IMR-90 (cell line): ENCODE results near the gene ECPAS. TPM values are rescaled to one million over a fixed set of nuclear protein-coding genes. Genes with fewer than 3 reads are reported as not detected.

Experiments used
- ATAC-seq: fragments of 200-7000 bp; cut with Tn5 transposase; 2 replicates; pipeline ENCODE4 v1.9.1; 2020; ENCODE audit warnings: low read depth, mild to moderate bottlenecking, moderate library complexity
- BruUV-seq: library from RNA; stranded (reverse); fragments of 400-500 nt; replicated peaks from 2 replicates; lab custom pipeline; 2021; lab: Mats Ljungman, UMichigan
- CTCF ChIA-PET: fragments of 300-600 bp; formaldehyde crosslinking; extraction: SDS; loops from one replicate; lab custom pipeline; 2021; ENCODE audit warnings: antibody characterized with exemption; lab: Yijun Ruan, JAX
- POLR2A ChIA-PET: fragments of 300-600 bp; sonication (Branson Sonifier 250); formaldehyde crosslinking; loops from one replicate; lab custom pipeline; 2022; ENCODE audit warnings: antibody characterized with exemption; ENCODE audit not compliant: unreplicated experiment; lab: Charles Lee
- DNase-seq: peaks from one replicate; pipeline ENCODE4 v3.0.0; 2013
- H2AFZ ChIP-seq: replicated peaks from 2 replicates; pipeline ENCODE3; 2013; ENCODE audit warnings: low read length, mild to moderate bottlenecking; ENCODE audit not compliant: poor library complexity
- H2AK5ac ChIP-seq: 2 replicates; pipeline ENCODE4 v1.6.1; 2013; ENCODE audit warnings: low read depth, low read length, inconsistent platforms
- H2AK9ac ChIP-seq: replicated peaks from 2 replicates; pipeline ENCODE3; 2013; ENCODE audit warnings: mild to moderate bottlenecking, low read depth, low read length, moderate library complexity; ENCODE audit not compliant: poor library complexity
- H2BK120ac ChIP-seq: 2 replicates; pipeline ENCODE4 v1.6.1; 2013; ENCODE audit warnings: low read depth, low read length, inconsistent platforms
- H2BK15ac ChIP-seq: 3 replicates; pipeline ENCODE4 v1.6.1; 2013; ENCODE audit warnings: low read depth, low read length, inconsistent platforms
- H2BK20ac ChIP-seq: 2 replicates; pipeline ENCODE4 v1.6.1; 2013; ENCODE audit warnings: low read depth, mild to moderate bottlenecking, inconsistent platforms, low read length, moderate library complexity
- H2BK5ac ChIP-seq: 2 replicates; pipeline ENCODE4 v1.6.1; 2013; ENCODE audit warnings: mild to moderate bottlenecking, low read depth, low read length, inconsistent platforms; ENCODE audit not compliant: poor library complexity, severe bottlenecking
- H3K14ac ChIP-seq: replicated peaks from 2 replicates; pipeline ENCODE4 v1.6.1; 2013; ENCODE audit warnings: low read depth, low read length, inconsistent platforms
- H3K18ac ChIP-seq: 2 replicates; pipeline ENCODE4 v1.6.1; 2013; ENCODE audit warnings: low read depth, low read length, control low read depth
- H3K23ac ChIP-seq: 2 replicates; pipeline ENCODE4 v1.6.1; 2013; ENCODE audit warnings: low read depth, low read length, inconsistent platforms
- H3K27ac ChIP-seq: 2 replicates; pipeline ENCODE4 v1.5.1; 2013; ENCODE audit warnings: mild to moderate bottlenecking, control low read depth, low read length; ENCODE audit not compliant: insufficient read depth
- H3K27me3 ChIP-seq: 2 replicates; pipeline ENCODE4 v1.6.1; 2013; ENCODE audit warnings: low read length; ENCODE audit not compliant: control insufficient read depth, insufficient read depth
- H3K36me3 ChIP-seq: 2 replicates; pipeline ENCODE4 v1.6.1; 2013; ENCODE audit warnings: low read length, mixed read lengths; ENCODE audit not compliant: control insufficient read depth, insufficient read depth
- H3K4ac ChIP-seq: 2 replicates; pipeline ENCODE4 v1.6.1; 2013; ENCODE audit warnings: low read depth, low read length, inconsistent platforms
- H3K4me1 ChIP-seq: 2 replicates; pipeline ENCODE4 v1.6.1; 2013; ENCODE audit warnings: low read length, mixed read lengths; ENCODE audit not compliant: control insufficient read depth, insufficient read depth
- H3K4me2 ChIP-seq: 2 replicates; pipeline ENCODE4 v1.6.1; 2013; ENCODE audit warnings: low read depth, mild to moderate bottlenecking, control low read depth, low read length, moderate library complexity
- H3K4me3 ChIP-seq: 2 replicates; pipeline ENCODE4 v1.5.1; 2013; ENCODE audit warnings: low read depth, mild to moderate bottlenecking, control low read depth, low read length, moderate library complexity; ENCODE audit not compliant: insufficient read depth
- H3K56ac ChIP-seq: 2 replicates; pipeline ENCODE4 v1.6.1; 2013; ENCODE audit warnings: low read length, inconsistent platforms; ENCODE audit not compliant: insufficient read depth; ENCODE audit errors: extremely low read depth
- H3K79me1 ChIP-seq, 2 experiments: 2 replicates each; pipeline ENCODE4 v1.6.1; 2013; ENCODE audit warnings: low read length in 2 of 2, inconsistent platforms in 1 of 2, low read depth in 1 of 2
- H3K9ac ChIP-seq: 2 replicates; pipeline ENCODE4 v1.6.1; 2013; ENCODE audit warnings: low read depth, low read length, control low read depth
- H3K9me1 ChIP-seq: 2 replicates; pipeline ENCODE4 v1.6.1; 2013; ENCODE audit warnings: low read length, inconsistent platforms; ENCODE audit not compliant: insufficient read depth
- H3K9me3 ChIP-seq: 2 replicates; pipeline ENCODE4 v1.6.1; 2013; ENCODE audit warnings: low read length; ENCODE audit not compliant: control insufficient read depth, insufficient read depth
- H4K20me1 ChIP-seq: 2 replicates; pipeline ENCODE4 v1.6.1; 2013; ENCODE audit warnings: low read length, inconsistent platforms; ENCODE audit not compliant: insufficient read depth
- H4K5ac ChIP-seq: 2 replicates; pipeline ENCODE4 v1.6.1; 2013; ENCODE audit warnings: mild to moderate bottlenecking, low read depth, low read length, control low read depth
- H4K8ac ChIP-seq, 2 experiments: 2 replicates each; pipeline ENCODE4 v1.6.1; 2013; ENCODE audit warnings: low read depth in 2 of 2, low read length in 2 of 2, control low read depth in 1 of 2, inconsistent platforms in 1 of 2
- H4K91ac ChIP-seq: 2 replicates; pipeline ENCODE4 v1.6.1; 2013; ENCODE audit warnings: low read depth, low read length, inconsistent platforms; ENCODE audit not compliant: insufficient read depth
- MAFK ChIP-seq: IDR thresholded peaks from 2 replicates; pipeline ENCODE4 v1.6.1; 2012; ENCODE audit warnings: low read depth, low read length, improper control_type of control experiment
- NFE2L2 ChIP-seq: fragments of 150-350 bp; IDR thresholded peaks from 2 replicates; pipeline ENCODE4 v1.6.1; 2016; ENCODE audit warnings: low read depth, mild to moderate bottlenecking, low read length
- RCOR1 ChIP-seq: IDR thresholded peaks from 2 replicates; pipeline ENCODE4 v1.6.1; 2012; ENCODE audit warnings: mild to moderate bottlenecking, low read length, improper control_type of control experiment; ENCODE audit not compliant: insufficient replicate concordance
- RFX5 ChIP-seq: IDR thresholded peaks from 2 replicates; pipeline ENCODE4 v1.8.0; 2012; ENCODE audit warnings: low read depth, mild to moderate bottlenecking, low read length, moderate library complexity
- WGBS, 2 experiments: methylation state at CpG; one replicate each; pipeline versions ENCODE4 v1.1.5 to v1.1.7; 2013; ENCODE audit warnings: missing lambda C conversion rate in 2 of 2; ENCODE audit not compliant: insufficient read length in 1 of 2; ENCODE audit errors: extremely low coverage in 2 of 2; 5-methylcytosine and 5-hydroxymethylcytosine counted together
- dilution Hi-C: fragments of 300-500 bp; cut with HindIII; formaldehyde crosslinking; loops from one replicate; pipeline ENCODE4 v1.14.3; 2018; ENCODE audit warnings: low sequenced_read_pairs; ENCODE audit not compliant: unreplicated experiment
- in situ Hi-C: fragments of 300-500 bp; cut with MboI; formaldehyde crosslinking; loops from 3 replicates; pipeline ENCODE4 v1.14.3; 2019; ENCODE audit warnings: low sequenced_read_pairs, inconsistent platforms, mixed read lengths
- intact Hi-C: fragments of 100-400 bp; cut with micrococcal nuclease; formaldehyde crosslinking; loops from 2 replicates; pipeline ENCODE4 v1.10.0; 2022
- polyA plus RNA-seq, 3 experiments: library from polyadenylated mRNA; depleted of rRNA; stranded (reverse); fragments of >200 nt; gene quantifications; 2 replicates each; pipeline ENCODE4 v1.2.3, GENCODE V29; 2012; ENCODE audit warnings: low replicate concordance in 1 of 3
- total RNA-seq: library from RNA; depleted of rRNA; stranded (reverse); fragments of >200 nt; gene quantifications from 2 replicates; pipeline ENCODE4 v1.2.3, GENCODE V29; 2012
- TF ChIP-seq, protein P1 (sequence below): fragments of 150-350 bp; IDR thresholded peaks from 2 replicates; pipeline ENCODE4 v1.6.1; 2016; ENCODE audit warnings: low read depth, mild to moderate bottlenecking, low read length, moderate library complexity, borderline replicate concordance

ECPAS gene
- total and polyA plus RNA-seq, 2 of the 4 experiments (the other 2 are of a cell fraction) = 20.1 to 54.8 TPM

DNA sequence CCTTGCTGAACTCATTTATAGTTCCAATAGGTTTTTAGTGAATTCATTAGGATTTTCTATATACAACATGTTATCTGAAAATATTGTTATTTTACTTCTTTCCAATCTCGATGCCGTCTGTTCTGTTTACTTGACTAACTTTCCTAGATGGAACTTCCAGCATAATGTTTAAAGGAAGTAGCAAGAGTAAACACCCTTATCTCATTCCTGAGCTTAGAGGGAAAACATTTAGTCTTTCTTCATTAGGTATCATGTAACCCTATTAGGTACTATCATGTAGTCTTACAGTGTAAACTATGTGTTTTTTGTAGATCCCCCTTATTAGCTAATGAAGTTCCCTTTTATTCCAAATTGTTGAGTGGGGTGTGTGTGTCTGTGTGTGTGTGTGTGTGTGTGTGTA lies 131.6 kb downstream of the ECPAS start:
- Histone ChIP-seq H3K4me3 (no peak overlapping the region), H3K9me3 (no peaks in the 10 kb centered on the region), H2AFZ (no peak overlapping the region), H3K23ac (no peak overlapping the region), H3K9ac (no peak overlapping the region), H4K20me1 (no peaks in the 10 kb centered on the region), H2BK120ac (no peak overlapping the region), H3K18ac (no peak overlapping the region), H2BK15ac (no peak overlapping the region), H4K8ac (no peak overlapping the region), H4K91ac (no peak overlapping the region), H3K4me2 (no peak overlapping the region), H3K27ac (no peak overlapping the region), H3K56ac (no peak overlapping the region), H2BK5ac (peak overlapping the region; percentile 75), H4K5ac (no peak overlapping the region), H3K27me3 (no peaks in the 10 kb centered on the region), H3K36me3 (no peaks in the 10 kb centered on the region), H2BK20ac (no peak overlapping the region), H3K4me1 (peaks cover 4% of the 10 kb centered on the region; the same call in 1 of the 2 replicates), H3K79me1 (peaks cover 0 to 3% of the 10 kb centered on the region in 2 experiments; a peak in 1 of 4 replicates), H2AK9ac (no peak overlapping the region), H3K14ac (no peak overlapping the region), H3K4ac (no peak overlapping the region), H2AK5ac (no peak overlapping the region), H3K9me1 (no peaks in the 10 kb centered on the region; the same call in 1 of the 2 replicates)
- dilution Hi-C loops (no loop called here), intact Hi-C loops (no loop called here), in situ Hi-C loops (no loop called here)
- no CpG with 5 or more reads among the region's 2 CpGs for WGBS, 2 experiments
- ChIA-PET POLR2A (no interaction called here), CTCF (no interaction called here)
- ATAC-seq (no peak), DNase-seq (peak; percentile 15)
- TF ChIP-seq, protein P1, sequence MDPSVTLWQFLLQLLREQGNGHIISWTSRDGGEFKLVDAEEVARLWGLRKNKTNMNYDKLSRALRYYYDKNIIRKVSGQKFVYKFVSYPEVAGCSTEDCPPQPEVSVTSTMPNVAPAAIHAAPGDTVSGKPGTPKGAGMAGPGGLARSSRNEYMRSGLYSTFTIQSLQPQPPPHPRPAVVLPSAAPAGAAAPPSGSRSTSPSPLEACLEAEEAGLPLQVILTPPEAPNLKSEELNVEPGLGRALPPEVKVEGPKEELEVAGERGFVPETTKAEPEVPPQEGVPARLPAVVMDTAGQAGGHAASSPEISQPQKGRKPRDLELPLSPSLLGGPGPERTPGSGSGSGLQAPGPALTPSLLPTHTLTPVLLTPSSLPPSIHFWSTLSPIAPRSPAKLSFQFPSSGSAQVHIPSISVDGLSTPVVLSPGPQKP = no peak
- TF ChIP-seq NFE2L2 (no peak), RCOR1 (no peak), RFX5 (no peak), MAFK (no peak)
- no TSS peak for BruUV-seq
